ENCODE data around the gene GAST. TPM values are rescaled to one million over a fixed set of nuclear protein-coding genes. Genes with fewer than 3 reads are reported as not detected.

GAST gene
- total and polyA plus RNA-seq, 2 of the 13 experiments (the other 11 are each of a cell fraction or from before 2014, with no cell fraction given), result 0.32 to 0.42 TPM

DNA sequence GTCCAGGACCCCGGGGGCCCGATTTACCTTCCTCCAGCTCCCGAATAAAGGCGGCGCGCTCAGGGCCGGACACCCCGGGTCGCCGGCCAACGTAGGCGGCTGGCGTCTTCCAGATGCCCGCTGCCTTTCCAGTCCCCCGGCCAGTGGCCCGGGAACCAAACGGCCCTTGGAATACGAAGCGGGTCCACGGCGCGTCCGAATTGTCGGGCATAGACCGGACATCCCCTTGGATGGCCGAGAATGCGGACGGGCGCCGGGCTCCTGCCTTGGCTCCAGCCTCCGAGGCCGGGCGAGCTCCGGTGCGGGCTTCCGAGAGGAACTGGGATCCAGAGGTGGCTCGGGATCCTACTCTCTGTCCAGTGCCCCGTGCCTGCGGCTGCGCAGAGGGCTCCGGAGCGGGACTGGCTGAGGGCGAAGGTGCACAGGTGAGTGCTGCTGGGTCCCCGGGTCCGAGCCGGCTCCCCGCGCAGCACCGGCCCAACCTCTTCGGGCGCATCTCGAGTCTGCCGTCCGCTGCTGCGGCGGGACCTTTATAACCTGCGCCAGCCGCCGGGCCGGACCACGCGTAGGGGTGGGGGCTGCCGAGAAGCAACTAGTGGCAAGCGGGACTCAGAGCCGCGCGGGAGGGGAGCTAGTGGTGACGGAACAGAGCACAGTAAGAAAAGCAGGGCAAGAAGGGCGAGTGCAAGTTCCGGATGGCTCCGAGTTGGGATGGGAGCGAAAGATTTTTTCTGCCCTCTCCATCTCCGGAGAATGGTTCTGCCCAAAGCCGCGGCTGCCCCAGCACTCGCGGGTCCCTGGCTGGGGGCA lies 22.2 kb downstream of the GAST start, which contains the start of gene HAP1 (continued):
- TF ChIP-seq, protein P1, sequence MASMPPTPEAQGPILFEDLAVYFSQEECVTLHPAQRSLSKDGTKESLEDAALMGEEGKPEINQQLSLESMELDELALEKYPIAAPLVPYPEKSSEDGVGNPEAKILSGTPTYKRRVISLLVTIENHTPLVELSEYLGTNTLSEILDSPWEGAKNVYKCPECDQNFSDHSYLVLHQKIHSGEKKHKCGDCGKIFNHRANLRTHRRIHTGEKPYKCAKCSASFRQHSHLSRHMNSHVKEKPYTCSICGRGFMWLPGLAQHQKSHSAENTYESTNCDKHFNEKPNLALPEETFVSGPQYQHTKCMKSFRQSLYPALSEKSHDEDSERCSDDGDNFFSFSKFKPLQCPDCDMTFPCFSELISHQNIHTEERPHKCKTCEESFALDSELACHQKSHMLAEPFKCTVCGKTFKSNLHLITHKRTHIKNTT (CRISPR knock-in tag; IDR thresholded peaks at IDR 0.05), result peak; percentile 82
- TF ChIP-seq FOXK2 (IDR thresholded peaks at IDR 0.05), result peak; percentile 96
- TF ChIP-seq ZNF781 (CRISPR knock-in tag; IDR thresholded peaks at IDR 0.05; ENCODE audit: borderline replicate concordance, not compliant biosample characterization), result no peak
- TF ChIP-seq ONECUT2 (CRISPR knock-in tag; IDR thresholded peaks at IDR 0.05), result no peak
- no peak for TF ChIP-seq HOXA7 (CRISPR knock-in tag; IDR thresholded peaks at IDR 0.05)
- no peak for TF ChIP-seq TOE1 (CRISPR knock-in tag; IDR thresholded peaks at IDR 0.05)
- TF ChIP-seq HOXA9 (CRISPR knock-in tag; IDR thresholded peaks at IDR 0.05; ENCODE audit: borderline replicate concordance), result no peak
- no peak for TF ChIP-seq SNAPC2 (CRISPR knock-in tag; IDR thresholded peaks at IDR 0.05)
- no peak for TF ChIP-seq TEAD2 (CRISPR knock-in tag; IDR thresholded peaks at IDR 0.05)
- no peak for TF ChIP-seq BCL6 (CRISPR knock-in tag; IDR thresholded peaks at IDR 0.05)
- peak; percentile 47; the same call in 1 of the 2 replicates for TF ChIP-seq KAT8 (CRISPR knock-in tag; IDR thresholded peaks at IDR 0.05)
- peak; percentile 81 for TF ChIP-seq MED8 (CRISPR knock-in tag; IDR thresholded peaks at IDR 0.05; ENCODE audit: insufficient replicate concordance)
- TF ChIP-seq, protein P2, sequence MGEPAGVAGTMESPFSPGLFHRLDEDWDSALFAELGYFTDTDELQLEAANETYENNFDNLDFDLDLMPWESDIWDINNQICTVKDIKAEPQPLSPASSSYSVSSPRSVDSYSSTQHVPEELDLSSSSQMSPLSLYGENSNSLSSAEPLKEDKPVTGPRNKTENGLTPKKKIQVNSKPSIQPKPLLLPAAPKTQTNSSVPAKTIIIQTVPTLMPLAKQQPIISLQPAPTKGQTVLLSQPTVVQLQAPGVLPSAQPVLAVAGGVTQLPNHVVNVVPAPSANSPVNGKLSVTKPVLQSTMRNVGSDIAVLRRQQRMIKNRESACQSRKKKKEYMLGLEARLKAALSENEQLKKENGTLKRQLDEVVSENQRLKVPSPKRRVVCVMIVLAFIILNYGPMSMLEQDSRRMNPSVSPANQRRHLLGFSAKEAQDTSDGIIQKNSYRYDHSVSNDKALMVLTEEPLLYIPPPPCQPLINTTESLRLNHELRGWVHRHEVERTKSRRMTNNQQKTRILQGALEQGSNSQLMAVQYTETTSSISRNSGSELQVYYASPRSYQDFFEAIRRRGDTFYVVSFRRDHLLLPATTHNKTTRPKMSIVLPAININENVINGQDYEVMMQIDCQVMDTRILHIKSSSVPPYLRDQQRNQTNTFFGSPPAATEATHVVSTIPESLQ (CRISPR knock-in tag; conservative IDR thresholded peaks at IDR 0.05), result 0 out of 2 replicates have a peak, but pooled peaks have one; percentile 72
- no peak for TF ChIP-seq TRIM24 (CRISPR knock-in tag; IDR thresholded peaks at IDR 0.05)
- TF ChIP-seq SCMH1 (CRISPR knock-in tag; IDR thresholded peaks at IDR 0.05; ENCODE audit: borderline replicate concordance), result no peak
- TF ChIP-seq, protein P3, sequence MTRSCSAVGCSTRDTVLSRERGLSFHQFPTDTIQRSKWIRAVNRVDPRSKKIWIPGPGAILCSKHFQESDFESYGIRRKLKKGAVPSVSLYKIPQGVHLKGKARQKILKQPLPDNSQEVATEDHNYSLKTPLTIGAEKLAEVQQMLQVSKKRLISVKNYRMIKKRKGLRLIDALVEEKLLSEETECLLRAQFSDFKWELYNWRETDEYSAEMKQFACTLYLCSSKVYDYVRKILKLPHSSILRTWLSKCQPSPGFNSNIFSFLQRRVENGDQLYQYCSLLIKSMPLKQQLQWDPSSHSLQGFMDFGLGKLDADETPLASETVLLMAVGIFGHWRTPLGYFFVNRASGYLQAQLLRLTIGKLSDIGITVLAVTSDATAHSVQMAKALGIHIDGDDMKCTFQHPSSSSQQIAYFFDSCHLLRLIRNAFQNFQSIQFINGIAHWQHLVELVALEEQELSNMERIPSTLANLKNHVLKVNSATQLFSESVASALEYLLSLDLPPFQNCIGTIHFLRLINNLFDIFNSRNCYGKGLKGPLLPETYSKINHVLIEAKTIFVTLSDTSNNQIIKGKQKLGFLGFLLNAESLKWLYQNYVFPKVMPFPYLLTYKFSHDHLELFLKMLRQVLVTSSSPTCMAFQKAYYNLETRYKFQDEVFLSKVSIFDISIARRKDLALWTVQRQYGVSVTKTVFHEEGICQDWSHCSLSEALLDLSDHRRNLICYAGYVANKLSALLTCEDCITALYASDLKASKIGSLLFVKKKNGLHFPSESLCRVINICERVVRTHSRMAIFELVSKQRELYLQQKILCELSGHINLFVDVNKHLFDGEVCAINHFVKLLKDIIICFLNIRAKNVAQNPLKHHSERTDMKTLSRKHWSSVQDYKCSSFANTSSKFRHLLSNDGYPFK (CRISPR knock-in tag; IDR thresholded peaks at IDR 0.05; ENCODE audit: borderline replicate concordance), result peak; percentile 25; the same call in 1 of the 2 replicates
- TF ChIP-seq, protein P4, sequence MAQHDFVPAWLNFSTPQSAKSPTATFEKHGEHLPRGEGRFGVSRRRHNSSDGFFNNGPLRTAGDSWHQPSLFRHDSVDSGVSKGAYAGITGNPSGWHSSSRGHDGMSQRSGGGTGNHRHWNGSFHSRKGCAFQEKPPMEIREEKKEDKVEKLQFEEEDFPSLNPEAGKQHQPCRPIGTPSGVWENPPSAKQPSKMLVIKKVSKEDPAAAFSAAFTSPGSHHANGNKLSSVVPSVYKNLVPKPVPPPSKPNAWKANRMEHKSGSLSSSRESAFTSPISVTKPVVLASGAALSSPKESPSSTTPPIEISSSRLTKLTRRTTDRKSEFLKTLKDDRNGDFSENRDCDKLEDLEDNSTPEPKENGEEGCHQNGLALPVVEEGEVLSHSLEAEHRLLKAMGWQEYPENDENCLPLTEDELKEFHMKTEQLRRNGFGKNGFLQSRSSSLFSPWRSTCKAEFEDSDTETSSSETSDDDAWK (CRISPR knock-in tag; IDR thresholded peaks at IDR 0.05), result no peak
- no peak; the same call in 1 of the 2 replicates for TF ChIP-seq SMAD1 (CRISPR knock-in tag; IDR thresholded peaks at IDR 0.05; ENCODE audit: borderline replicate concordance, low read depth)
- TF ChIP-seq ZNF124 (CRISPR knock-in tag; IDR thresholded peaks at IDR 0.05), result peak; percentile 40; the same call in 1 of the 2 replicates
- no peak for TF ChIP-seq FOXM1 (CRISPR knock-in tag; IDR thresholded peaks at IDR 0.05)
- TF ChIP-seq JUN (CRISPR knock-in tag; IDR thresholded peaks at IDR 0.05), result no peak
- no peak for TF ChIP-seq RFX1 (IDR thresholded peaks at IDR 0.05)
- TF ChIP-seq ZNF331 (CRISPR knock-in tag; IDR thresholded peaks at IDR 0.05), result 0 out of 2 replicates have a peak, but pooled peaks have one; percentile 39

Data from HepG2 (cell line).